Nephron progenitor cell (in vitro differentiated cells): Measurements from ENCODE around the gene ZFAND2B.

Experiments
- DNase-seq: peaks from one replicate; pipeline ENCODE4 v3.0.0; 2021
- H3K27ac Mint-ChIP-seq: 2 replicates; pipeline ENCODE4 v1.8.0; 2021; ENCODE audit warnings: mild to moderate bottlenecking, moderate library complexity, mixed read lengths
- H3K27me3 Mint-ChIP-seq: 2 replicates; pipeline ENCODE4 v1.8.0; 2021; ENCODE audit warnings: mild to moderate bottlenecking, low read depth, mixed read lengths; ENCODE audit not compliant: poor library complexity
- H3K36me3 Mint-ChIP-seq: 2 replicates; pipeline ENCODE4 v1.8.0; 2021; ENCODE audit warnings: low read depth, mixed read lengths
- H3K4me1 Mint-ChIP-seq: 2 replicates; pipeline ENCODE4 v1.8.0; 2021; ENCODE audit warnings: mixed read lengths
- H3K4me3 Mint-ChIP-seq: 2 replicates; pipeline ENCODE4 v1.8.0; 2021; ENCODE audit warnings: mild to moderate bottlenecking, moderate library complexity, mixed read lengths
- H3K9me3 Mint-ChIP-seq: 2 replicates; pipeline ENCODE4 v1.8.0; 2021; ENCODE audit warnings: mild to moderate bottlenecking, moderate library complexity, mixed read lengths
- TF ChIP-seq, protein P1 (sequence below): fragments of 200-600 bp; sonication (generic); IDR thresholded peaks from 2 replicates; pipeline ENCODE4 v1.5.0; 2021; ENCODE audit warnings: antibody characterized with exemption

ZFAND2B gene

DNA sequence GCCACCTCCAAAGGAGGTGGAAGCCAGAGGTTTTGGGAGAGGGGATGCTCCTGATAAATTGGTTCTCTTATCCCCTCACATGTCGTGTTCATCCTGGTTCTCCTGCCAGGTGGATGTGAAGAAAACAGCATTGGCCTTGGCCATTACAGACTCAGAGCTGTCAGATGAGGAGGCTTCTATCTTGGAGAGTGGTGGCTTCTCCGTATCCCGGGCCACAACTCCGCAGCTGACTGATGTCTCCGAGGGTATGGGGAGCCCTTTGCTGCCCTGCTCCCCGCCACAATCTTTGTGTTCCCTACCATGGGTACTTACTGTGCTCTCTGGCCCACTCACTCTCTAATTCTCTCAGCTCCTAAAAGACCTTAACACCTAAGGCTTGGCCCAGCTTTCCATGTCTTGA lies 25.1 kb upstream of the ZFAND2B start:
- Mint-ChIP-seq H3K4me1 (peaks cover 20% of the 10 kb centered on the region), H3K27ac (no peak overlapping the region), H3K27me3 (peaks cover 3% of the 10 kb centered on the region), H3K36me3 (peaks cover 38% of the 10 kb centered on the region), H3K9me3 (no peaks in the 10 kb centered on the region), H3K4me3 (peak overlapping the region; percentile 12)
- no peak for DNase-seq
- TF ChIP-seq, protein P1, sequence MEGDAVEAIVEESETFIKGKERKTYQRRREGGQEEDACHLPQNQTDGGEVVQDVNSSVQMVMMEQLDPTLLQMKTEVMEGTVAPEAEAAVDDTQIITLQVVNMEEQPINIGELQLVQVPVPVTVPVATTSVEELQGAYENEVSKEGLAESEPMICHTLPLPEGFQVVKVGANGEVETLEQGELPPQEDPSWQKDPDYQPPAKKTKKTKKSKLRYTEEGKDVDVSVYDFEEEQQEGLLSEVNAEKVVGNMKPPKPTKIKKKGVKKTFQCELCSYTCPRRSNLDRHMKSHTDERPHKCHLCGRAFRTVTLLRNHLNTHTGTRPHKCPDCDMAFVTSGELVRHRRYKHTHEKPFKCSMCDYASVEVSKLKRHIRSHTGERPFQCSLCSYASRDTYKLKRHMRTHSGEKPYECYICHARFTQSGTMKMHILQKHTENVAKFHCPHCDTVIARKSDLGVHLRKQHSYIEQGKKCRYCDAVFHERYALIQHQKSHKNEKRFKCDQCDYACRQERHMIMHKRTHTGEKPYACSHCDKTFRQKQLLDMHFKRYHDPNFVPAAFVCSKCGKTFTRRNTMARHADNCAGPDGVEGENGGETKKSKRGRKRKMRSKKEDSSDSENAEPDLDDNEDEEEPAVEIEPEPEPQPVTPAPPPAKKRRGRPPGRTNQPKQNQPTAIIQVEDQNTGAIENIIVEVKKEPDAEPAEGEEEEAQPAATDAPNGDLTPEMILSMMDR = no peak

- Mint-ChIP-seq H3K27ac (no peak overlapping the region), H3K27me3 (peaks cover 5% of the 10 kb centered on the region), H3K36me3 (peaks cover 38% of the 10 kb centered on the region), H3K9me3 (no peaks in the 10 kb centered on the region), H3K4me1 (peaks cover 14% of the 10 kb centered on the region), H3K4me3 (no peak overlapping the region)
- no peak for DNase-seq
- TF ChIP-seq, protein P1 = no peak
Observed at GRCh38 chr2:219182331-219183150, 24.0 kb upstream of the ZFAND2B start.

- no peak for DNase-seq
- Mint-ChIP-seq H3K9me3 (no peaks in the 10 kb centered on the region), H3K36me3 (peaks cover 38% of the 10 kb centered on the region), H3K27ac (no peak overlapping the region), H3K27me3 (peaks cover 8% of the 10 kb centered on the region), H3K4me3 (no peak overlapping the region), H3K4me1 (peaks cover 12% of the 10 kb centered on the region)
- TF ChIP-seq, protein P1 = no peak
Observed at GRCh38 chr2:219183151-219183772, 23.3 kb upstream of the ZFAND2B start.

DNA sequence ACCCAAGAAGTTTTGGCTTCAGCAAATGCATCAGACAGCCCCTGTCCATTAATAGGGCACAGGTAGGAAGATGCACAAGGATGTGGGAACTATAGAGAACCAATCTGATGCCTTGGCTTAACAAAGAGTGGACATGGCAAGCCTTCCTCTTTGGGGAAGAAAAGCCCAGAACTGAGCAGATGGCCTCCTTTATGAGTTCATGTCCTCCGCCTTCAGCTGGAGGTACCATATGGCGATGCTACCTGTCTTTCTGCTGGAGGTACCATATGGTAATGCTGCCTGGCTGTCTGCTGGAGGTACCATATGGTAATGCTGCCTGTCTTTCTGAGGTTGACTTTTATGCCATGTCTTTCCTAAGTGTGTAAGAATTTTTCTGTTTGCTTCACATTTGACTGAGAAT lies 22.5 kb upstream of the ZFAND2B start:
- Mint-ChIP-seq H3K27ac (no peak overlapping the region), H3K4me1 (peaks cover 5% of the 10 kb centered on the region)

DNA sequence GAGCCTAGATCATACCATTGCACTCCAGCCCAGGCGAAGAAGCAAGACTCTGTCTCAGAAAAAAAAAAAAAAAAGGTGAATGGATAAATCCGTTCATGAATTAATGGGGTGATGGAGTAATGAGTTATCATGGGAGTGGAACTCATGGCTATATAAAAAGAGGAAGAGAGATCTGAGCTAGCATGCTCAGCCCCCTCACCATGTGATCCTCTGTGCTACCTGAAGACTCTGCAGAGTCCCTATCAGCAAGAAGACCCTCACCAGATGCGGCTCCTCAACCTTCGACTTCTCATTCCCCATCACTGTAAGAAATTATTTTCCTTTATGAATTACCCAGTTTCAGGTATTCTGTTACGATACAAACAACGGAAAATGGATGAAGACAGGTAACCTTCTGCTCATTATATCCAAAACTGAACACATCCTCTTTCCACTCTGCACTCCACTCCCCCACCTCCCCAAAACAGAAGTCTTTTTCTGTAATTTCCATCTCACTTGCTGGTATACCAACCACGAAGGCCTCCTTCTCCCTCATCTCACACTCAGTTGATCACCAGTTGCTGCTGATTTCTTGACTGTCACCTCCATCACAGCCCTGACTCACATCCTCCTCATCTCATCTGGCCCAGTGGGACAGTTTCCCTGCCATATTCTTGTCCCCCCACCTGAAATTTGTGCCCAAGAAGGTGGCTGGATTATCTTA lies 19.7 kb upstream of the ZFAND2B start:
- no peak overlapping the region for H3K4me3 Mint-ChIP-seq
- H3K4me1 Mint-ChIP-seq = no peaks in the 10 kb centered on the region
- H3K36me3 Mint-ChIP-seq = peaks cover 21% of the 10 kb centered on the region
- DNase-seq = no peak
- no peaks in the 10 kb centered on the region for H3K9me3 Mint-ChIP-seq
- TF ChIP-seq, protein P1 = no peak
- peak overlapping the region; percentile 21 for H3K27ac Mint-ChIP-seq
- peaks cover 8% of the 10 kb centered on the region for H3K27me3 Mint-ChIP-seq

More for the DNA sequence above, 22.5 kb upstream of the ZFAND2B start:
- H3K36me3 Mint-ChIP-seq = peaks cover 38% of the 10 kb centered on the region
- H3K4me3 Mint-ChIP-seq = no peak overlapping the region
- no peaks in the 10 kb centered on the region for H3K9me3 Mint-ChIP-seq
- peaks cover 8% of the 10 kb centered on the region for H3K27me3 Mint-ChIP-seq
- no peak for DNase-seq
- TF ChIP-seq, protein P1 = no peak
